ENCODE data around the gene RALBP1.

Gene RALBP1

GRCh38 chr18:9569178-9569577, 93.9 kb downstream of the RALBP1 start:
- TF ChIP-seq FOXP2 (optimal IDR thresholded peaks at IDR 0.05; ENCODE audit: control extremely low read depth, extremely low read length, insufficient read depth) (no peak), EZH2 (IDR thresholded peaks at IDR 0.05) (no peak), POLR2AphosphoS5 (IDR thresholded peaks at IDR 0.05; ENCODE audit: borderline replicate concordance, low read depth, low read length) (no peak)
- peaks cover 47% of the 10 kb centered on the region for H3K36me3 ChIP-seq (ENCODE audit: insufficient read depth, low read length)
- no peak overlapping the region for H3K4me3 ChIP-seq
- no peaks in the 10 kb centered on the region for H3K9me3 ChIP-seq (ENCODE audit: low read depth, low read length)
- H3K9ac ChIP-seq (ENCODE audit: insufficient read length), result no peak overlapping the region
- no peak overlapping the region for H3K27ac ChIP-seq
- no peak for DNase-seq (ENCODE audit: low read depth, low spot score)

DNA sequence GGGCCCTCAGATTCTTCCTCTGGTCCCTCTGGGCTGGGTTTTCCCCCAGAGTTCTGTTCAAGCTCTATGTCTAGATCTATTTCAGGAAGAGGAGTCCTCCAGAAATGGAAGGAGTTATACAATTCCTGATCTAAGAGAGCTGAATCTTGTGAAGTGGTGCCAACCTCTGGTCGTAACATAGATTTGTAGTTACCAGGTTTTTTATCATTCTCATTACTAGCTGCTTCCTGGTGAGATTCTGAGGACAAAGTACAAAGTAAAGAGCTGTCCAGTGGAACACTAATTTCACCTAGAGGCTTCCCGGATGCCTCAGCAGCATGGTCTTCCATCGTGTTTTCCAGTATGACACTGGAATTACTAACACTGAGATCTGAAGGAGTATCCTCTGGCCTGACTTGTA, 94.9 kb downstream of the RALBP1 start:
- Histone ChIP-seq H3K4me3 (no peak overlapping the region), H3K27ac (no peak overlapping the region), H3K9me3 (ENCODE audit: low read depth, low read length) (no peaks in the 10 kb centered on the region), H3K36me3 (ENCODE audit: insufficient read depth, low read length) (peaks cover 49% of the 10 kb centered on the region), H3K9ac (ENCODE audit: insufficient read length) (no peak overlapping the region)
- TF ChIP-seq POLR2AphosphoS5 (IDR thresholded peaks at IDR 0.05; ENCODE audit: borderline replicate concordance, low read depth, low read length) (no peak), EZH2 (IDR thresholded peaks at IDR 0.05) (no peak), FOXP2 (optimal IDR thresholded peaks at IDR 0.05; ENCODE audit: control extremely low read depth, extremely low read length, insufficient read depth) (no peak)
- DNase-seq (ENCODE audit: low read depth, low spot score), result no peak

DNA sequence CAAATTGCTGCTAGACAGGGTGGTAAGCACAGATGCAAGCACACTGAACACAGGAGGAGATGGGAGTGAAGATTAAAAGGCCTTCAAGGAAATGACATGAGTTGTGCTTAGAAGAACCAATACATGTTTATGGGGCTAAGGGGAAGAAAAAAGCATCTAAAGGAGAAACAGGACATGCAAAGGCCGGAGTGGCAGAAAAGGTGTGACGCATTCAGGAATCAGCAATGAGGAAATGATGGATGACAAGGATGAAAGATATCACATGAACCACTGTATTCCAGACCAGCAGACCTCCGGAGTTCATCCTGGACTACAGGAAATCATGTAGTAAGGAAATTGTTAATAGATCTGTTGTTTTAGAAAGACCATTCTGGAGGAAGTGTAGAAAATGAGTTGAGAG, 96.2 kb downstream of the RALBP1 start:
- no peak for DNase-seq (ENCODE audit: low read depth, low spot score)
- Histone ChIP-seq H3K9ac (ENCODE audit: insufficient read length) (no peak overlapping the region), H3K36me3 (ENCODE audit: insufficient read depth, low read length) (peaks cover 60% of the 10 kb centered on the region), H3K4me3 (no peak overlapping the region), H3K9me3 (ENCODE audit: low read depth, low read length) (no peaks in the 10 kb centered on the region), H3K27ac (no peak overlapping the region)
- no peak for TF ChIP-seq FOXP2 (optimal IDR thresholded peaks at IDR 0.05; ENCODE audit: control extremely low read depth, extremely low read length, insufficient read depth)
- no peak for TF ChIP-seq EZH2 (IDR thresholded peaks at IDR 0.05)
- TF ChIP-seq POLR2AphosphoS5 (IDR thresholded peaks at IDR 0.05; ENCODE audit: borderline replicate concordance, low read depth, low read length), result no peak

DNA sequence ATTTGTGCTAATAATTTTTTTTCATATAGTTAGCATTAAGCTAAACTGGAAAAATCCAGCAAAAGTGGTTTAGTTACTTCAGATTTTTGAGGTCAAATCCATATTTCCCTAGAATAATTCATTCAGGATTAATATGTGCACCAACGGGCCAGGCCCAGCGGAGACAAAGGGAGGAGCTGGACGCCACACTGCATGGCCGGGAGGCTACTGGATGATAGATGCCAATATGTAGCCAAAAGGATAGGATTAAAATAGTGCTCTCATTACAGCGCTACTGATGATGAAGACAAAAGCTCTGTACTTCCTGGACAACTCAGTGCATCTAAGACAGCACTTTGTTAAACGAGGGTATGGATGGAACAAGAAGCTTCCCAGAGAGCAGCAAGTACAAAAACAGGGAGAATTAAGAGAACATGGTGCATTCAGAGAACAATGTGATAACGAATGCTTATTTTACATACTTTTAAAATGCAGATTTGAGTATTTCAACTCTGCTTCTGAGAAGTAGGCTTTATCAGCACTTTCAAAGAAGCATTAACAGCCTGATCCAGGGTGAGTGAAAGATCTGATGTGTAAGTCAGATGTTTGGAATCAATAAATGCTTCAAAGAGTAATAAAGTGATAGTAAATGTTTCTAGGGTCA, 99.3 kb downstream of the RALBP1 start:
- no peak overlapping the region for H3K9ac ChIP-seq (ENCODE audit: insufficient read length)
- H3K9me3 ChIP-seq (ENCODE audit: low read depth, low read length), result no peaks in the 10 kb centered on the region
- no peak for DNase-seq (ENCODE audit: low read depth, low spot score)
- no peak for TF ChIP-seq EZH2 (IDR thresholded peaks at IDR 0.05)
- no peak for TF ChIP-seq FOXP2 (optimal IDR thresholded peaks at IDR 0.05; ENCODE audit: control extremely low read depth, extremely low read length, insufficient read depth)
- no peak overlapping the region for H3K27ac ChIP-seq
- no peak overlapping the region for H3K4me3 ChIP-seq
- H3K36me3 ChIP-seq (ENCODE audit: insufficient read depth, low read length), result peaks cover 54% of the 10 kb centered on the region

DNA sequence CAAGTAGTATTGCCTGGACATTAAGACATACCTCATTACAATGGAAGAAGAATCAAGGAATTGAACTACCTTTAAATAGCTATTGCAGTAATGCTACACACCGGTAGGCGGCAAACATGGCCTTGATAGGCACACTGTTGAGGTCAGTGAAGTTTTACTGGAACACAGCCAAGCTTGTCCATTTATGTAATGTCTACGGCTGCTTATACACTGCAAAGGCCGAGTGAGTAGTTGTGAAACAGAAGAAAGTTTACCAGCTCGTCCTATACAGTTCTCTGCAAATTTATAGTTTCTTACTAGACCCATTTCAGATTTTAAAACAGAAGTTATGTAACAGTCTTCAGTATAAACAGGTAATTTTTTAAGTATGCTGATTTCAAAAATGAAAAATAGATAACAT, 100.2 kb downstream of the RALBP1 start:
- TF ChIP-seq EZH2 (IDR thresholded peaks at IDR 0.05), result no peak
- Histone ChIP-seq H3K27ac (no peak overlapping the region), H3K4me3 (no peak overlapping the region), H3K36me3 (ENCODE audit: insufficient read depth, low read length) (peaks cover 53% of the 10 kb centered on the region), H3K9me3 (ENCODE audit: low read depth, low read length) (no peaks in the 10 kb centered on the region), H3K9ac (ENCODE audit: insufficient read length) (no peak overlapping the region)
- no peak for DNase-seq (ENCODE audit: low read depth, low spot score)

GRCh38 chr18:9577361-9577760, 102.0 kb downstream of the RALBP1 start:
- Histone ChIP-seq H3K36me3 (ENCODE audit: insufficient read depth, low read length) (peaks cover 58% of the 10 kb centered on the region), H3K9ac (ENCODE audit: insufficient read length) (no peak overlapping the region), H3K4me3 (no peak overlapping the region), H3K27ac (no peak overlapping the region), H3K9me3 (ENCODE audit: low read depth, low read length) (peaks cover 3% of the 10 kb centered on the region; the same call in 1 of the 2 replicates)
- DNase-seq (ENCODE audit: low read depth, low spot score), result no peak
- TF ChIP-seq EZH2 (IDR thresholded peaks at IDR 0.05) (no peak), POLR2AphosphoS5 (IDR thresholded peaks at IDR 0.05; ENCODE audit: borderline replicate concordance, low read depth, low read length) (no peak)

- TF ChIP-seq EZH2 (IDR thresholded peaks at IDR 0.05) (no peak), POLR2AphosphoS5 (IDR thresholded peaks at IDR 0.05; ENCODE audit: borderline replicate concordance, low read depth, low read length) (no peak), FOXP2 (optimal IDR thresholded peaks at IDR 0.05; ENCODE audit: control extremely low read depth, extremely low read length, insufficient read depth) (no peak)
- no peak for DNase-seq (ENCODE audit: low read depth, low spot score)
- Histone ChIP-seq H3K9ac (ENCODE audit: insufficient read length) (no peak overlapping the region), H3K36me3 (ENCODE audit: insufficient read depth, low read length) (peaks cover 68% of the 10 kb centered on the region), H3K27ac (no peak overlapping the region), H3K4me3 (no peak overlapping the region), H3K9me3 (ENCODE audit: low read depth, low read length) (peaks cover 6% of the 10 kb centered on the region; the same call in 1 of the 2 replicates)
These were observed 103.0 kb downstream of the RALBP1 start for GRCh38 chr18:9578306-9578705.

- no peak for DNase-seq (ENCODE audit: low read depth, low spot score)
- TF ChIP-seq FOXP2 (optimal IDR thresholded peaks at IDR 0.05; ENCODE audit: control extremely low read depth, extremely low read length, insufficient read depth) (no peak), POLR2AphosphoS5 (IDR thresholded peaks at IDR 0.05; ENCODE audit: borderline replicate concordance, low read depth, low read length) (no peak), EZH2 (IDR thresholded peaks at IDR 0.05) (no peak)
- no peak overlapping the region for H3K4me3 ChIP-seq
- peaks cover 9% of the 10 kb centered on the region; the same call in 1 of the 2 replicates for H3K9me3 ChIP-seq (ENCODE audit: low read depth, low read length)
- no peak overlapping the region for H3K9ac ChIP-seq (ENCODE audit: insufficient read length)
- no peak overlapping the region for H3K27ac ChIP-seq
- H3K36me3 ChIP-seq (ENCODE audit: insufficient read depth, low read length), result peaks cover 77% of the 10 kb centered on the region
These were observed 106.4 kb downstream of the RALBP1 start for GRCh38 chr18:9581667-9582066.

- Histone ChIP-seq H3K36me3 (ENCODE audit: insufficient read depth, low read length) (peaks cover 76% of the 10 kb centered on the region), H3K9ac (ENCODE audit: insufficient read length) (no peak overlapping the region), H3K27ac (0 out of 2 replicates have a peak overlapping the region, but pooled peaks have one; percentile 13), H3K9me3 (ENCODE audit: low read depth, low read length) (peaks cover 9% of the 10 kb centered on the region; the same call in 1 of the 2 replicates), H3K4me3 (no peak overlapping the region)
- no peak for TF ChIP-seq EZH2 (IDR thresholded peaks at IDR 0.05)
- no peak for TF ChIP-seq FOXP2 (optimal IDR thresholded peaks at IDR 0.05; ENCODE audit: control extremely low read depth, extremely low read length, insufficient read depth)
- TF ChIP-seq POLR2AphosphoS5 (IDR thresholded peaks at IDR 0.05; ENCODE audit: borderline replicate concordance, low read depth, low read length), result no peak
- DNase-seq (ENCODE audit: low read depth, low spot score), result no peak
These were observed 111.5 kb downstream of the RALBP1 start for GRCh38 chr18:9586814-9587213.

All from SK-N-MC (cell line).